COLO829 (cell line): ENCODE data around the gene FHIT.

Source experiments
- DNase-seq: peaks from one replicate; pipeline ENCODE4 v3.0.0; 2012; ENCODE audit warnings: low spot score

The FHIT gene

DNA sequence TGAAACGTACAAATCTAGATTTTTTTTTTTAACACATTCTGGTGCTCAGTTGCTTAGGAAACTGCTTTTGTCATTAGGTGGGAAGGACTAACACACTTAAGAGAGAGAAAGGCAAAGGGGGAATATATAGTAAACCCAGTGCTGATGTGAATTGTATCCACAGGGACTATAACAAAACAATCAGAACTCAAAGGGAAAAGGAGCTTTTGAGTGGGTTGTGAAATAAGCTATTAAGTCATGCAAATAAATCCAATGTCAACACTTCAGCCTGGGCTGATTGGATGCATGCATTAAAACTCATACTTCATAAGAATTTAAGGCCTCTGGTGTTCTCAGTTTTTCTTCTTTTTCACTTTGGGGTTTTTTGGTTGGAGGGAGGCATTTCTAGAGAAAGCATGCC is 628.9 kb downstream of the FHIT start:
- DNase-seq: no peak

DNA sequence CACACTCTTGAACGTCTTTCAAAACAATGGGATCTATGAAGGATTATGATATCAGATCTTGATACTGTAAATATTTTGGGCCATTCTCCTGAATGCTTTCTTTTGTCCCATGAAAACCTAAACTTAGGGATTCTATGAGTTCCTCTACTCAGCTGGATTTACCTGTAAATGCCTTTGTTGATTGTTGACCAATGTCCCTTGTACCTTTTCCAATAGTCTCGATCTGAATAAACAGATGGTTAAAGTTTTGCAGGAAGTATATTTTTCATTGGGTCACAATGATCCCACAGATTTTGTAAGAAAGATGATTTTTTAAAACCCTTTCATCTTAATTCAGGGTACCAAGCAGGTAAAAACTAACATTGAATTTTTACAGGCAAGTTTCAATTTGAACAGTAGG is 634.1 kb downstream of the FHIT start:
- DNase-seq: no peak

DNA sequence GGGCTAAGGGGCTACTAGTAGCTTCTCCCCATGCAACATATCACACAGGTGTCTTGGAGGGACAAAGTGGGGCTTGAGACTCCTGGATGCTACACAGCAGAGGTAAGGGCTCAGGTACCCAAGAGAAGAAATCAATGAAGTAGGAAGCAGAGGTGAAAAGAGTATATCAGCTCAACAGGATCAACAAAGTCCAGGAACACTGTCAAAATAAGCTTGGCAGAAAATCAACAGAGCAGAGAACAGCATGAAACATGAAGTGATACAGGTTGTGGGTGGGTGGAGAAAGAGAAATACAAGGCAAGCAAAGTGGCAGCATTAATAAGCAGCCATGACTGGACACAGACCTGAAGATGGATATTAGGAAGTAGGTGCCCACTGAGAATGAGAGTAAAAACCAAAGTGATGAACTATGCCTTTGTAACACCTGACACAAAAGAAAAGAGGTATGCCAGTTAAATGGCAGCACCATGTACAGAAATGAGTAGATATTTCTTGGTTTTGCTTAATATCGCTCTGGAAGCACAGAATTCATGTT is 637.4 kb downstream of the FHIT start:
- DNase-seq: no peak

DNA sequence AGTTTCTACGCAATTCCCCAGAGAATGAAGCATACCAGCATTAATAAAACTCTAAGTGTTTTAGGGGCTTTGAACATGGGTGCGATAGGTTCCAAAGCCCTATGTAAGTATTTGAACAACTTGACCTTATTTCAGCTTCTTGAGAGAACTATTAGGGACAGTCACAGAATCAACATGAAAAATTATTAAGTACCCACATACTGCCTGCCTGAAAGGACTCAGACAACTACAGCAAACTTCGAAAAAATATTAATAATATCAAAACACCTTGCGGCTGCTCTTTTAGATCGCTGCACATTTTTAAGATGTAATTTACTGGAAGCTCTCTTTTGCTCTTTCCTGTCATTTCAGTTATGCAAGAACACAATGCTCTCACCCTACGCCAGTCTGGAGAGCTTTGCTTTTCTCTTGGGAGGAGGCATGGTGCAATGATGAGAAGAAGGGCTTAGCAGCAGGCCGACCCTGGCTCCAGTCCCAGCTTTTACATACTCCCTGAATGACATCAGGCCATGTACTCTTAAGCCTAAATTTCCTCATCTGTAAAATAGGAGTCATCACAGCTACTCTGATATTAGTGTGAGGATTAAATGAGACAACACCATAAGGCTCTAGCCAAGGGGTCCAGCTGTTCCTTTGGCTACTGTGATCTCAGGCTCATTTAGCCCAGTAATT is 640.7 kb downstream of the FHIT start:
- DNase-seq: no peak

DNA sequence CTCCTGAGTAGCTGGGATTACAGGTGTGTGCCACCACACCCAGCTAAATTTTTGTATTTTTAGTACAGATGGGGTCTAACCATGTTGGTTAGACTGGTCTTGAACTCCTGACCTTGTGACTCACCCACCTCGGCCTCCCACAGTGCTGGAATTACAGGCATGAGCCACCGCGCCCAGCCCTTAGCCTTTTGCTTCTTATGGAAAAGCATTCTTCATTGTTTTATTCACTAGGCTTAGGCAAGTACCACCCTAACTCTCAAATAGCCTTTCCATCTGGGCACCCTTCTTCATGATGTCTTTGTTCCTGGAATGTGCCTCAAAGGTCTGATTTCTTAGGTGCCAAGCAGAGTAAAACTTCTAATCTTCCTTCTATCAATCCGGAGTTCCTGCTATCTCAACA is 641.8 kb downstream of the FHIT start:
- no peak for DNase-seq

DNA sequence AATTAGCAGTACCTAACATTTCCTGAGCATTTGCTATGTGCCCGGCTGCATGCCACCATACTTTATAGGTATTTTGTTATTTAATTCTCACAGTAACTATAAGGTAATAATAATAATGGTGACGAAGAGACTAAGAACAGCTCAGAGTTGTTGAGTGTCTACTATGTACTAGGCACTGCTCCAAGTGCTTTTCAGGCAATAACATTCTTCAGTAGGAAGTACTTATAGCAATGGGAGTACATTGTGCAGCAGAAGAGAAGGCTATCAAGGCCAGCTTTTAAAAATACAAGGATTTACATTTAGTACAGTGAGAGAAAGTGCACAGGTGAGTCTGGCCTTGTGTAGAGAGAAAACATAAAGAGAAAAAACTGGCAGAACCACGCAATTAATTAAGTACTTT is 647.4 kb downstream of the FHIT start:
- no peak for DNase-seq

DNA sequence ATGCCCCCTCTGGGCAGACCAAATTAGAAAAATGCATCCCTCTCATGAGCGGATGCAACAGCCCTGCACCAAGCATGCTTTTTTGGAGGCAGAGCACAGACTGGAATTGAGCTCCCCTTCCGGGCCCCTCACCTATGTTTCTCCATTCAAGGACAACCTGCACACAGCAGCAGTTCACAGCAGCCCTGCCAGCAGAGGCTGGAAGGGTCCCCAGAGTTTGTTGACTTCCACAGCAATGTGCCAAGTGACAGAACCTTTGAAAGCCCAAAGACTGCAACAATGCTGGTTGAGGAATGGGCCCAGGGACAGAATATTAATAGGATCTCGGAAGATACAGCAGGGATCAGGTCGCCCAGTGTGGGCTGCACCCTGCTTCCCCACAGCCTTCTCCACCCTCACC is 650.4 kb downstream of the FHIT start:
- DNase-seq: no peak

DNA sequence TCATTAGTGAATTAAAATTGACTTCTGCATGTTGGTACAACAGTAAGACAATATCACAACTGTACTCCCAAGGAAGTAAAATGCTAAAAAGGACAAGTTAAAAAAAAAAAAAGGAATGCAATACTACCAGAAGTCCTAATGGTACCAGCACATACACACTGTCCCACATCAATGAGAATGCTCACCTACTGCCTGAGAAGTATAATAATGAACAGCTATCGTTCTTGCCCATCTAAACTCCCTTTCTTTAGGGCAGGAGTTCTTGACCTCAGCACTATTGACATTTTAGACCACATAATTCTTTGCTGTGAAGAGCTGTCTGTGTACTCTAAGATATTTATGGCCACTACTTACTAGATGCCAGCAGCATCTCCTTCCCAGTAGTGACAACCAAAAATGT is 651.7 kb downstream of the FHIT start:
- no peak for DNase-seq

DNA sequence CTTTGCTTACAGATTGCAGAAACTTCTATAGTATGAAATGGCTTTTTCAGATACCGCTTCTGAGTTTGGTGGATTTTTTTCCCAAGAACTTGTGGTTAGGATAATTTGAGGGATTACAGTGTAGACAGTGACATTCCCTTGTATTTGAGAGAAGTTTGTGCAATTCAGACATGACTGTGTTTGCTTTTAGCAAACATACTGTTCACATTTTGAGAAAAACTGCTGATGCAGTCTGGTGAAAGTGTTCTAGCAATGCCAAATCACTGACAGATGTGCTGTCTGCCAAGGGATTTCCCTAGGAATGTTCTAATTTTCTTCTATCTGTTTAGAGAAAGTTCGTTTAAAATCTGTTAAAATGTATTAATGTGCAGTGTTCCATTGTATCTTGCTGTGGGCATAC is 652.6 kb downstream of the FHIT start:
- DNase-seq: no peak

DNA sequence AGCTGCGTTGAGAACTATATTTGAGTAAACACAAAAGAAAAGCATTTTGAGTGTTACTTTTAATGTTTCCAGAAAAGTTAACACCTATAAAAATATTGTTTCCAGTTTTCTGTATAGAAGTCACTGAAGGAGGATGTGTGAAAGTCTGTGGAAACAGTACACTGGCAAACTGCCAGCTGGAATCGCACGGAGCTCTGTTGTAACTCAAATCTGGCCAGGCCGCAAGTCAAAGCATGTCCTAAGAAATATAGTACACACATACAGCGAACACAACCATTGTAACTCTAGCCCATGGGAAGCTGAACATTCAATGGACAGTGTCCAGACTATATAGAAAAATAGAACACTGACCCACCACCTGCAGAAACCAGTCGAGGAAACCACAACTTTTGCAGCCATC is 657.2 kb downstream of the FHIT start:
- DNase-seq: no peak

DNA sequence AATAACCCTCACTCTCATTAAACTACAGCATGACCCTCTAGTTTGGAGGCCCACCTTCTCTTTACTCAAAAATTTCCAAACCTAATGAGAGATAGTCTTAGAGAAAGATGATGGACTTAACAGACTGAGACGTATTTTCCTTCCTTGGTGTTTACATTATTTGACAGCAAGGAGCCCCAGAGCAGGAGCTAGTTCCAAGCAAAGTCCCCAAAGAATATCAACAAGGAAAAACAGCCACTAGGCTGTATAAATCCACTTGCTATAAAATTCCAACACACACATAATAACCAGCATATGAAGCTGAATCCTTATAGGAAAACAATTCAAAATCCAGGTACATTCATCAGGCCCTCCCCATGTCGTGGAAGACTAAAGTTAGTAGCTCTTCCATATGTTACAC is 660.0 kb downstream of the FHIT start:
- DNase-seq: no peak

DNA sequence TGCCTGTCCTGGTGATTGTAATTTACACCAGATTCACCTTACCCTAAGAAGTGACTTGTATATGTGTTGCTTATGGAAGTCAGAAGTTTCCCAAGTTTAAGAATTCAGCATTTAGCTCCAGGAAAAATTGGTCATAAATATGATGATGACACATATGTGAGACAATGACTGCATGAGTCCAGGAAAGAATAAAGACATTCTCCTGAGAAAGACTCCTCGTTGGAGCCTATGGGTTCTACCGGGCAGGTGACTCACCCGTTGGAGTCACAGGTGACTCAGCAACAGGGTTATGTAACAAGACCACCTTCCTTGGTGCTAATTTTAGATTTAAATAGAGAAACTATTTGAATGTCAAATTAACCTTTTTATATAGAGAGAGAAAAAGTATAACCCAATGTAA is 662.4 kb downstream of the FHIT start:
- peak; percentile 24 for DNase-seq

DNA sequence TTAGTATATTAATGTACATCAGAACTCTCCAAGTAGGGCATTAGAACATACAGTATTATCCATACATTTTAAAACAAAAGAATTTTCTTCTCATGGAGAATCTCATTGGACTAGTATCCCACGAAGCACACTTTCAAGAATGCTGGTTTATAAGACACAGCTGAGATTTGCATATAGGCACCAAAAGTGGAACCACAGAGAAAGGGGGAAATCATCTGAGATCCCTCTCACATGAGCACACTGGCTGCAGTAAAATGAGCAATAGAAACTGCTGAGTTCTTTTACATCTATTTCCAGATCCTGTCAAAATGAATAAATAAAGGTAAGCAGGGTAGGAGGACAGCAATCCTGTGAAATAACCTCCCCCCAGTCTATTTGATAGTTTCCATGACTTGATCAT is 665.3 kb downstream of the FHIT start:
- DNase-seq: no peak

DNA sequence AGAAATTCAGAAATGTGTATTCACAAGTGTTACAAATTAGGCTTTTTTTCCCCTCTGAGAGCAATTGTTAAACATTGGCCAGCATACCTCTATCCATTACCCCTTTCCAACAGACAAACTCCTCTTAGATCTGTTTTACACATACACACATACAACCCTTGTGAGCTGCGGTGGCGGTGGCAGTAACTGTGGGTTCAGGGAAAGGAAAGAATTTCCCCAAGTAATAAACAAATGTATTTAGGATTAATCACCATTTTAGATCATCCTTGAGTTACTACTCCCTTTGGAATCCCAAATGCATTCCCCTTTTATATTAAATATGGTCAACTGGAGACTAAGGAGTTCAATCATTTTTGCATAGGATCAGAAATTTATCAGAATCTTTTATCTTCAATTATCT is 667.0 kb downstream of the FHIT start:
- DNase-seq: no peak

DNA sequence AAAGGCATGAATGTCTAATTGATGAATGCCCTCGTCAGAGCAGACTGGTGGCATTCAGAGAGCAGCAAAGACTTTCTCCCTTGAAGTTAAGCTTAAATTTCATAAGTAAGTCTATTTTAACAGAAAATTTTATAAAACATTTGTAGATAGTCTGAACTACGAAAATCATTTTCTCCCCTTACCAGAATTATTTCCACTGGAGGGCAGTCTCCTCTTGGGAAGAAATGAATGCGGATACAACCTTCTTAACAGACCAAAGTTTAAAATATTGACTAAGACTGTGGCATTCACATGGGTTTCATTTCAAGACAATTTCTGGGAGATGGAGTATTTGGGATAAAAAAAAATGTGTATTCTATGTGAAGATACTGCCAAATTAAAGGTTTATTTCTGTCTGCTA is 669.0 kb downstream of the FHIT start:
- peak; percentile 35 for DNase-seq

DNA sequence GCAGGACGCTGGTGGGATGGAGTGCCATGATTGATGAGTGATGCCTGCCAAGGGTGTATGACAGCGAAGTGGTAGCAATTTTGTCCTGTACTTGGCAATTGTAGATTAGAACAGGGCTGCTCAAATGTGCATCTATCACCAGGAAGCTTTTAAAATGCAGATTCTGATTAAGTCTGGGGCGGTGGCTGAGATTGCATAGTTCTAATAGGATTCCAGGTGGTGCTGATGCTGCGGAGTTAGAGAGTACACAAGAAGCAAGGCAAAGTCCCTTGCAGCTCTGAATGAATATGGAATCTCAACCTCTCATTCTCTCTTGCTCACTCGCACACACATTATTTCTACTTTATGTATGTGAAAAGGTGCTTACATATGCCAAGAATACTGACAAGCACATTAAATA is 670.4 kb downstream of the FHIT start:
- DNase-seq: no peak

DNA sequence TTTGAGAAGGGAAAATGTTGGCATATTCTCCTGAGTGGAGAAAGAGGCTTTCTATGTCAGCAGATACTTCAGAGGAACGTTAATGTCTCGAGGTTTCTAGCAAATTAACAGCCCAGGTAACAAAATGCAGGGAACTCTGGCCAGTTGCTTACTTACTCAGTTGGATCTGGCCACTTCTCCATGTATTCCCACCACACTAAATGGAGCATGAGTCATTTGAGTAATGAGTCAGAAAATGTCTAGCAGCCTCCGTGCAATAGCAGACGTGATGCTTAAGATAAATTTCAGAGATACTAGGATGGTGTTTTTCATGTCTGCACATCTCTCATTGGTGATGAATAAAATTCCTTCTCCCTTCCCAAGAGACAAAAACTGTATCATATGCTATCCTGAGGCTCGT is 671.5 kb downstream of the FHIT start:
- DNase-seq: peak; percentile 76

DNA sequence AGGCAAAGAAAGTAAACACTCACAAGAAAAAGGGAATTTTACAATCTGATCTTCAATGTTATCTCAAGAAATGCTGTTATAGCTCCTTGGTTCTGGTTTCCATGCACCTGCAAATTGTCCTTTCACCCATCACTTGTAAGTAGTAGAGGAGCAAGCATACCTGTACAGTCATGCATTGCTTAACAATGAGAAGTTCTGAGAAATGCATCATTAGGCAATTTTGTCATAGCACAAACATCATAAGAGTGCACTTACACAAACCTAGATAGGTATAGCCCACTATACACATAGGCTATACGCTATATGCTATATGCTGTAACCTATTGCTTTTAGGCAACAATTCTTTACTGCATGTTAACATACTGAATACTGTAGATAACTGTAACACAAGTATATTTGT is 672.3 kb downstream of the FHIT start:
- no peak for DNase-seq

DNA sequence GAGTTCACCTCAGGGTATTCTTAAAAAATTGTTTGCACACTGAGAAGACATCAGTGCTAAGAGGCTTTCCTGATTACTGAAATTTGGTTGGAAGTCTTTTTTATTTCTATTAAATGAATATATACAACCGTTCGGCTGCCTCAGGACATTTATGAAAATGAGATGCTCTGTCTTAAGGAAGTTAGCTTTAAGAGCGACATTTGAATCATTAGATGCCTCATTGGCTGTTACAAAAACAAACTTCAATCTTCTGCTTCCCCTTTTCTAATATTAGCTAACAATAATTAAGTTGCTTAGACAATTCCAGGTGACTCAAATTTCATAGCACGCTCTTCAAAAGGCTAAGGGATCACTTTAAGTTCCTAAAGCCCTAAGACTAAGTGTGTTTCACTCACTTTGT is 673.7 kb downstream of the FHIT start:
- no peak for DNase-seq

DNA sequence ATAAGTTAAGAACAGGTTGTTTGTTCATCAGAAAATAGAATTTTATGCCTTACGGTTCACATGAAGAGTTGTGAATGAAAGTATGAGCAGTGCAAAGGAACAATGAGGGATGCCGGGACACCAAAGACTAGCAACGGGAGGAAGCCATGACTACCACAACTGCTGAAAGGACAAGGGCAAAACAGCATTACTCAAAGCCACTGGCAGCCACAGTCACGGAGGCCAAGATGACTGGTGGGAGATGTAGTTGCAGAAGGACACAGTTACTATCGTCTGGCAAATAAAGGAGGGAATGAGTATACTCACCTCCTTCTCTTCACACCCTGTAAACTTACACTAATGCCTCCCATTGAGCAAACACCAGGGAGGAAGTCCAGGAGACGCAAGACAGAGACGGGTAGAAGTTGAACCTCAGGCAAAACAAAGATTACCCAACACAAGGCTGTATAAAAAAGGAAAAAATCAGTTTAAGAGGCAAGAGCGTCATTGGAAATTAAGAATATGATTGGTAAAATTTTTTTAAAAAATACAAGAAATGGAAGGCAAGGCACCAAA is 675.5 kb downstream of the FHIT start:
- DNase-seq: no peak

DNA sequence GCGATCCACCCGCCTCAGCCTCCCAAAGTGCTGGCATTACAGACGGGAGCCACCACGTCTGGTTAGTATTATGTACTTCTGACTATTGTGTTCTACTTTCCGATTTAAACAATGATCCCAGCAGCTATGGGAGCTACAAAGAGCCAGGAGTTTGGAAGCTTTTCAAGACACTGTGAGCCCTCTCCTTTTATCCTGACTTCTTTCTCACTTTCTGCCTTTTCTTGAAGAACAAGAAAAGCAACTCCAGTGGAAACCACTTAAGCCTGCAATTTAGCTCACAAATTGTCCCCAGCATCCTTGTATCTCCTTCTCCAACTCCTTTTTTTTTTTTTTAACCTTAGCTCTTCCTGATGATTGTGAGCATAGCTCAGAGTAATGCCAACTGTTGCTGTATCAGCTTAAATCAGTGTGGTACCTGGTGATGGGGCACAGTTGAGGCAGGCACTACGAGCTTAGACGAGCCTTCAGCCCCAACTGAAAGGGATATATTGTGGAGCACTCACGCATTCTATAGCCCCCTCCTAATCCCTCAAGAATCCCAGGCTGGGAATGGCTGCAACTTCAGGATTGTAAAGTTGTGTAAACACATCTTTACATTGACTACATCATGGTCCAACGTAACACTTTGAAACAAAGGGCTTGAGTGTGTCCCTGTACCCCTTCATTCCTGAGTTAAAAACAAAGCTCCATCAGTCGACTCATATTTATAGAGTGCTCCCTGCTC is 677.0 kb downstream of the FHIT start:
- DNase-seq: no peak

DNA sequence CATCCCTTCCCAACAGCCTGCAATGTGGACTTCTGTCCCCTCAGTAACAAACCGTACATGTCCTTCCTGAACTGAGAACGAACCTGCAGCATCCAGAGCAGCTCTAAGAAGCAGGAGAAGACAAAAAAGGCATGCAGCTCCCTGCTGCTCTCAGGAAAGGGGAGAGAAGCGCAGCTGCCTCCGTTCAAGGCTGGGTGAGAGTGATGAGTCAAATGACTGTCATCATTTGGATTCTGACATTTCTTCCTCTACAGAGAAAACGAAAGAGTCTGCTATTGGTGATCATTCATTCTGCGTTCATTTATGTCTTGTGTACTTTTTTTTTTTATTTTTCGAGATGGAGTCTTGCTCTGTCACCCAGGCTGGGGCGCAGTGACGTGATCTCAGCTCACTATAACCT is 677.8 kb downstream of the FHIT start:
- no peak for DNase-seq

DNA sequence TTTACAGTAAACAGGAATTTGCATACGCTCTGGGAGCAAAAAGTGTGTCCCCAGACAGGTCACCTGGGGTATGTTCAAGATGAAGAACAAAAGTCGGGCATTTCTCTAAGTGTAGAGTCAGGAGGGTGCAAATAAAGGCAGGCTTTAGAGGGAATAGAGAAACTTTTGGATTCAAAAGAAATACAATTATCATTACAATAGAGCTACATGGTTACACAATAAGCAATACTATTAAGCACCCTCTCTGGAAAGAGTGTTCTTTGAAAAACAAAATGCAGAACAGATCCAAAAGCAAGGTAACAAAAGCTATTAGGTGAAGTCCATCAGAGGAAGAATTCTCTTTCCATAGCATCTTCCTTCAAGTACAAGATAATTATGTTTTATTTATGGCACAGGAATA is 679.7 kb downstream of the FHIT start:
- no peak for DNase-seq

DNA sequence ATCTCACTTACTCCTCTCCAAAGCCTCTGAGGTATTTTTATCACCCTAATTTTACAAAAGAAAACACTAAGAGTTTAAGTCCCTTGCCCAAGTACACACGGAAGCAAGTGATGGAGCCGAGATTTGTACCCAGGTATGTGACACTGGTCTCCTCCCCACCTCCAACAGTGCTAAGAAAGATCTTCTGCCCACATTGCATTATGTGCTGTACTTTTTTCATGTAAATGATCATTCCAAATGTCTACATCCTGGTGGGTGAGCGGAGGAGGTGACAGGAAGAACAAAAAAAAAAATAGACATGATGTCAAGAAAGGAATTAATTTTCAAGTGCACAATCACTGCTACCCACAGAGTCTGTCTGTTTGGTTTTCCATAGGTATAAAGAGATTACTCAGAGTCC is 694.1 kb downstream of the FHIT start:
- no peak for DNase-seq
